Measurements from ENCODE around the gene TNFRSF1B. TPM values are rescaled to one million over a fixed set of nuclear protein-coding genes. Genes with fewer than 3 reads are reported as not detected.

TNFRSF1B gene
- total RNA-seq, 1 experiment from 2014 or later = 3.5 TPM

- H3K27me3 ChIP-seq (replicated peaks; ENCODE audit: control insufficient read depth, insufficient read depth, low read length) = no peaks in the 10 kb centered on the region
- Mint-ChIP-seq H3K27ac (ENCODE audit: unreplicated experiment) (no peak overlapping the region), H3K9me3 (ENCODE audit: unreplicated experiment) (no peaks in the 10 kb centered on the region), H3K27me3 (ENCODE audit: insufficient read depth, unreplicated experiment) (no peaks in the 10 kb centered on the region), H3K4me3 (ENCODE audit: unreplicated experiment) (no peak overlapping the region), H3K36me3 (ENCODE audit: insufficient read depth, unreplicated experiment) (no peaks in the 10 kb centered on the region), H3K4me1 (ENCODE audit: low read depth, unreplicated experiment) (peaks cover 7% of the 10 kb centered on the region)
- H3K9me3 ChIP-seq = no peaks in the 10 kb centered on the region
- no peak overlapping the region for H3K4me3 ChIP-seq (ENCODE audit: low read depth, low read length)
- H3K36me3 ChIP-seq (ENCODE audit: control insufficient read depth, insufficient read depth, low read length) = no peaks in the 10 kb centered on the region
- intact Hi-C loops (cut with micrococcal nuclease; ENCODE audit: unreplicated experiment) = no loop called here
- no TSS peak for BruUV-seq (replicated peaks)
- POLR2A ChIA-PET = no interaction called here
- H3K4me1 ChIP-seq = no peaks in the 10 kb centered on the region
- TF ChIP-seq CTCF (IDR thresholded peaks at IDR 0.05; ENCODE audit: insufficient read depth in 1 of 2, low read depth in 1 of 2, low read length in 1 of 2, severe bottlenecking in 1 of 2, unreplicated experiment in 1 of 2) = no peak
- CTCF ChIA-PET = interaction anchor here (0.5 kb wide), 2 partner anchors 19 to 34 kb away, joined by 3 to 4 read pairs; no protein-coding TSS in a partner anchor
- DNase-seq = no peak
Observed at GRCh38 chr1:12181568-12181967, 14.8 kb downstream of the TNFRSF1B start.

GRCh38 chr1:12182410-12182984 lies 15.7 kb downstream of the TNFRSF1B start:
- Mint-ChIP-seq H3K4me1 (ENCODE audit: low read depth, unreplicated experiment) (peaks cover 7% of the 10 kb centered on the region), H3K4me3 (ENCODE audit: unreplicated experiment) (no peak overlapping the region), H3K27me3 (ENCODE audit: insufficient read depth, unreplicated experiment) (no peaks in the 10 kb centered on the region), H3K36me3 (ENCODE audit: insufficient read depth, unreplicated experiment) (no peaks in the 10 kb centered on the region), H3K27ac (ENCODE audit: unreplicated experiment) (peak overlapping the region; percentile 45), H3K9me3 (ENCODE audit: unreplicated experiment) (no peaks in the 10 kb centered on the region)
- DNase-seq = no peak
- TF ChIP-seq CTCF (IDR thresholded peaks at IDR 0.05; ENCODE audit: insufficient read depth in 1 of 2, low read depth in 1 of 2, low read length in 1 of 2, severe bottlenecking in 1 of 2, unreplicated experiment in 1 of 2) = no peak
- no peaks in the 10 kb centered on the region for H3K4me1 ChIP-seq
- intact Hi-C loops (cut with micrococcal nuclease; ENCODE audit: unreplicated experiment) = no loop called here
- CTCF ChIA-PET = no interaction called here
- H3K27me3 ChIP-seq (replicated peaks; ENCODE audit: control insufficient read depth, insufficient read depth, low read length) = no peaks in the 10 kb centered on the region
- BruUV-seq (replicated peaks) = no TSS peak
- H3K36me3 ChIP-seq (ENCODE audit: control insufficient read depth, insufficient read depth, low read length) = no peaks in the 10 kb centered on the region
- POLR2A ChIA-PET = no interaction called here
- H3K4me3 ChIP-seq (ENCODE audit: low read depth, low read length) = no peak overlapping the region
- H3K9me3 ChIP-seq = no peaks in the 10 kb centered on the region

- H3K9me3 Mint-ChIP-seq (ENCODE audit: unreplicated experiment) = no peaks in the 10 kb centered on the region
- DNase-seq = no peak
- no peaks in the 10 kb centered on the region for H3K36me3 ChIP-seq (ENCODE audit: control insufficient read depth, insufficient read depth, low read length)
- no peak for TF ChIP-seq CTCF (IDR thresholded peaks at IDR 0.05; ENCODE audit: insufficient read depth in 1 of 2, low read depth in 1 of 2, low read length in 1 of 2, severe bottlenecking in 1 of 2, unreplicated experiment in 1 of 2)
- intact Hi-C loops (cut with micrococcal nuclease; ENCODE audit: unreplicated experiment) = no loop called here
- H3K27me3 ChIP-seq (replicated peaks; ENCODE audit: control insufficient read depth, insufficient read depth, low read length) = no peaks in the 10 kb centered on the region
- H3K4me3 ChIP-seq (ENCODE audit: low read depth, low read length) = no peak overlapping the region
- H3K4me3 Mint-ChIP-seq (ENCODE audit: unreplicated experiment) = no peak overlapping the region
- no peaks in the 10 kb centered on the region for H3K36me3 Mint-ChIP-seq (ENCODE audit: insufficient read depth, unreplicated experiment)
- no peaks in the 10 kb centered on the region for H3K27me3 Mint-ChIP-seq (ENCODE audit: insufficient read depth, unreplicated experiment)
- no TSS peak for BruUV-seq (replicated peaks)
- H3K9me3 ChIP-seq = no peaks in the 10 kb centered on the region
- POLR2A ChIA-PET = no interaction called here
- CTCF ChIA-PET = no interaction called here
- peak overlapping the region; percentile 45 for H3K27ac Mint-ChIP-seq (ENCODE audit: unreplicated experiment)
- peaks cover 12% of the 10 kb centered on the region for H3K4me1 Mint-ChIP-seq (ENCODE audit: low read depth, unreplicated experiment)
- no peaks in the 10 kb centered on the region for H3K4me1 ChIP-seq
Observed at GRCh38 chr1:12183095-12183794, 16.5 kb downstream of the TNFRSF1B start.

Data from Caco-2 (cell line).